ENCODE results near the gene INSYN2B. TPM values are rescaled to one million over a fixed set of nuclear protein-coding genes. Genes with fewer than 3 reads are reported as not detected.

The INSYN2B gene
- total RNA-seq, 1 donor from 2014 or later = 0.26 TPM

GRCh38 chr5:169875731-169876130 is 104.6 kb downstream of the INSYN2B start:
- H3K36me3 Mint-ChIP-seq = no peaks in the 10 kb centered on the region
- Histone ChIP-seq H3K4me1 (peaks cover 8% of the 10 kb centered on the region), H3K9ac (no peak overlapping the region), H3K9me3 (ENCODE audit: low read depth) (no peaks in the 10 kb centered on the region), H3K36me3 (no peaks in the 10 kb centered on the region), H3K79me2 (ENCODE audit: low read depth) (no peaks in the 10 kb centered on the region), H2AFZ (replicated peaks) (no peak overlapping the region), H4K20me1 (ENCODE audit: low read depth) (no peaks in the 10 kb centered on the region), H3K4me2 (no peak overlapping the region), H3K27me3 (no peaks in the 10 kb centered on the region), H3F3A (ENCODE audit: low read depth) (no peaks in the 10 kb centered on the region), H3K4me3 (no peak overlapping the region), H3K27ac (no peak overlapping the region)
- H3K4me1 Mint-ChIP-seq = peaks cover 14% of the 10 kb centered on the region
- H3K27me3 Mint-ChIP-seq (ENCODE audit: insufficient read depth, low read depth) = peaks cover 2% of the 10 kb centered on the region
- no peak for TF ChIP-seq EZH2 (IDR thresholded peaks at IDR 0.05)
- no peak for TF ChIP-seq EZH2phosphoT487 (IDR thresholded peaks at IDR 0.05)
- no peak for TF ChIP-seq CTCF (IDR thresholded peaks at IDR 0.05)
- DNase-seq (ENCODE audit: low spot score) = no peak
- H3K9me3 Mint-ChIP-seq = no peaks in the 10 kb centered on the region
- H3K27ac Mint-ChIP-seq = no peak overlapping the region
- H3K4me3 Mint-ChIP-seq = no peak overlapping the region

- no peaks in the 10 kb centered on the region for H3K36me3 Mint-ChIP-seq
- Histone ChIP-seq H3K4me3 (no peak overlapping the region), H3F3A (ENCODE audit: low read depth) (no peaks in the 10 kb centered on the region), H2AFZ (replicated peaks) (no peak overlapping the region), H3K27me3 (no peaks in the 10 kb centered on the region), H3K9me3 (ENCODE audit: low read depth) (no peaks in the 10 kb centered on the region), H3K4me1 (peaks cover 4% of the 10 kb centered on the region), H3K27ac (no peak overlapping the region), H3K79me2 (ENCODE audit: low read depth) (no peaks in the 10 kb centered on the region), H3K36me3 (no peaks in the 10 kb centered on the region), H3K4me2 (no peak overlapping the region), H3K9ac (no peak overlapping the region), H4K20me1 (ENCODE audit: low read depth) (no peaks in the 10 kb centered on the region)
- peaks cover 15% of the 10 kb centered on the region for H3K4me1 Mint-ChIP-seq
- H3K9me3 Mint-ChIP-seq = no peaks in the 10 kb centered on the region
- TF ChIP-seq EZH2 (IDR thresholded peaks at IDR 0.05) = no peak
- TF ChIP-seq CTCF (IDR thresholded peaks at IDR 0.05) = no peak
- TF ChIP-seq EZH2phosphoT487 (IDR thresholded peaks at IDR 0.05) = no peak
- no peak overlapping the region for H3K4me3 Mint-ChIP-seq
- no peak overlapping the region for H3K27ac Mint-ChIP-seq
- peaks cover 2% of the 10 kb centered on the region for H3K27me3 Mint-ChIP-seq (ENCODE audit: insufficient read depth, low read depth)
- no peak for DNase-seq (ENCODE audit: low spot score)
Observed at GRCh38 chr5:169875091-169875728, 105.1 kb downstream of the INSYN2B start.

- no peaks in the 10 kb centered on the region for H3K36me3 ChIP-seq
- no peak overlapping the region for H3K27ac ChIP-seq
- H3K9ac ChIP-seq = no peak overlapping the region
- no peak overlapping the region for H3K4me2 ChIP-seq
- Mint-ChIP-seq H3K4me3 (no peak overlapping the region), H3K27ac (no peak overlapping the region), H3K9me3 (no peaks in the 10 kb centered on the region), H3K4me1 (peaks cover 21% of the 10 kb centered on the region), H3K27me3 (ENCODE audit: insufficient read depth, low read depth) (peaks cover 2% of the 10 kb centered on the region), H3K36me3 (no peaks in the 10 kb centered on the region)
- no peaks in the 10 kb centered on the region for H3K9me3 ChIP-seq (ENCODE audit: low read depth)
- H3K79me2 ChIP-seq (ENCODE audit: low read depth) = no peaks in the 10 kb centered on the region
- H4K20me1 ChIP-seq (ENCODE audit: low read depth) = no peaks in the 10 kb centered on the region
- DNase-seq (ENCODE audit: low spot score) = no peak
- no peak overlapping the region for H3K4me3 ChIP-seq
- TF ChIP-seq CTCF (IDR thresholded peaks at IDR 0.05) (peak; percentile 10), EZH2phosphoT487 (IDR thresholded peaks at IDR 0.05) (no peak), EZH2 (IDR thresholded peaks at IDR 0.05) (no peak)
- no peak overlapping the region for H2AFZ ChIP-seq (replicated peaks)
- H3F3A ChIP-seq (ENCODE audit: low read depth) = no peaks in the 10 kb centered on the region
- no peaks in the 10 kb centered on the region for H3K27me3 ChIP-seq
- peaks cover 6% of the 10 kb centered on the region for H3K4me1 ChIP-seq
Observed at GRCh38 chr5:169874621-169875020, 105.7 kb downstream of the INSYN2B start.

Measured in neural progenitor cell (in vitro differentiated cells).